Smooth muscle cell (in vitro differentiated cells): ENCODE data around the gene LRTM1. TPM values are rescaled to one million over a fixed set of nuclear protein-coding genes. Genes with fewer than 3 reads are reported as not detected.
A peak's percentile ranks its signal among the peaks of the same experiment; 100 is the strongest.

ENCODE experiments used
- DNase-seq: peaks from one replicate; lab custom pipeline; 2025; ENCODE audit not compliant: unreplicated experiment; lab: John Stamatoyannopoulos, UW
- H2AFZ ChIP-seq: fragments of 200-600 bp; sonication (generic); 2 replicates; pipeline ENCODE4 v1.6.0; 2016; ENCODE audit warnings: antibody characterized with exemption, low read depth, mild to moderate bottlenecking
- H3F3A ChIP-seq: fragments of 200-600 bp; sonication (generic); 2 replicates; pipeline ENCODE4 v1.6.0; 2017; ENCODE audit warnings: antibody characterized with exemption, low read depth
- H3K27ac ChIP-seq: fragments of 200-600 bp; sonication (generic); 2 replicates; pipeline ENCODE4 v1.5.1; 2016; ENCODE audit warnings: low read depth, mild to moderate bottlenecking
- H3K27me3 ChIP-seq: fragments of 200-600 bp; sonication (generic); 2 replicates; pipeline ENCODE4 v1.6.1; 2016; ENCODE audit warnings: low read depth, mild to moderate bottlenecking
- H3K36me3 ChIP-seq: fragments of 200-600 bp; sonication (generic); 2 replicates; pipeline ENCODE4 v1.5.1; 2016; ENCODE audit warnings: low read depth
- H3K4me1 ChIP-seq: fragments of 200-600 bp; sonication (generic); 2 replicates; pipeline ENCODE4 v1.5.1; 2016; ENCODE audit warnings: low read depth
- H3K4me2 ChIP-seq: fragments of 200-600 bp; sonication (generic); 2 replicates; pipeline ENCODE4 v1.6.0; 2016; ENCODE audit warnings: mild to moderate bottlenecking
- H3K4me3 ChIP-seq: fragments of 200-600 bp; sonication (generic); 2 replicates; pipeline ENCODE4 v1.5.1; 2016; ENCODE audit warnings: mild to moderate bottlenecking
- H3K79me2 ChIP-seq: fragments of 200-600 bp; sonication (generic); 2 replicates; pipeline ENCODE4 v1.6.0; 2016; ENCODE audit warnings: low read depth, mild to moderate bottlenecking
- H3K9ac ChIP-seq: fragments of 200-600 bp; sonication (generic); 2 replicates; pipeline ENCODE4 v1.6.0; 2016; ENCODE audit warnings: low read depth
- H3K9me3 ChIP-seq: fragments of 200-600 bp; sonication (generic); replicated peaks from 2 replicates; pipeline ENCODE4 v1.5.1; 2016; ENCODE audit warnings: low read depth
- H4K20me1 ChIP-seq: fragments of 200-600 bp; sonication (generic); 2 replicates; pipeline ENCODE4 v1.6.0; 2016; ENCODE audit warnings: low read depth
- WGBS: methylation state at CpG from one replicate; pipeline ENCODE4 v1.1.7; 2016; ENCODE audit warnings: low lambda C conversion rate; 5-methylcytosine and 5-hydroxymethylcytosine counted together
- polyA plus RNA-seq: library from polyadenylated mRNA; unstranded; fragments of >200 nt; fragmentation: Nextera tagmentation; extraction: Ambion mirVana; gene quantifications from 2 replicates; pipeline ENCODE4 v1.2.1, GENCODE V29; 2016
- total RNA-seq: library from RNA; depleted of rRNA; stranded (reverse); fragments of >200 nt; gene quantifications from 2 replicates; pipeline ENCODE4 v1.2.3, GENCODE V29; 2014
- TF ChIP-seq, protein P1 (sequence below): fragments of 200-600 bp; sonication (generic); IDR thresholded peaks from 2 replicates; pipeline ENCODE4 v1.5.1; 2017; ENCODE audit warnings: borderline replicate concordance, mild to moderate bottlenecking, antibody characterized with exemption; ENCODE audit not compliant: insufficient read depth, poor library complexity, severe bottlenecking

Gene LRTM1
- total and polyA plus RNA-seq, 2 experiments from 2014 or later = not detected

DNA sequence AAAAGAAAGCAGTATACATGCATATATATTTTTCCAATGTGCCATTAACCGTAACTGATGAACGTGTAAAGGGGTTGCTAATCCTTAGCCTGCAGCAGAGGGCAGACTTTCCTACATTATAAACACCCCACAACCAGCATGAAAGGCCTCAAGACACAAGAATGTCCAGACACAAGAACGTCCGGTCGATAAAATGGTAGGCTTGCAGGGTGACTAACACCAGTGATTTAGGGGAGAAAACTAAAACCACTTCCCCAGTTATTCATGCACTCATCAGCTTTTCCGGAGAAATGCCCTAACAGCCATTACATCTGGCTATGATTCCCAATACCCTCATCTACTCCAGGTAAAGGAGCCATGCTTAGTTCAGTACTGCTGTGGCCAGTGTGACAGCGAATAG, 57.4 kb downstream of the LRTM1 start:
- no peak for DNase-seq
- Histone ChIP-seq H3K27me3 (no peaks in the 10 kb centered on the region), H3K9ac (no peak overlapping the region), H3K79me2 (no peaks in the 10 kb centered on the region), H3K36me3 (no peaks in the 10 kb centered on the region), H3F3A (peaks cover 5% of the 10 kb centered on the region), H2AFZ (no peak overlapping the region), H3K9me3 (no peaks in the 10 kb centered on the region), H3K4me1 (no peaks in the 10 kb centered on the region), H3K27ac (peak overlapping the region; percentile 68), H4K20me1 (no peaks in the 10 kb centered on the region), H3K4me2 (peak overlapping the region; percentile 63), H3K4me3 (no peak overlapping the region)
- TF ChIP-seq, protein P1, sequence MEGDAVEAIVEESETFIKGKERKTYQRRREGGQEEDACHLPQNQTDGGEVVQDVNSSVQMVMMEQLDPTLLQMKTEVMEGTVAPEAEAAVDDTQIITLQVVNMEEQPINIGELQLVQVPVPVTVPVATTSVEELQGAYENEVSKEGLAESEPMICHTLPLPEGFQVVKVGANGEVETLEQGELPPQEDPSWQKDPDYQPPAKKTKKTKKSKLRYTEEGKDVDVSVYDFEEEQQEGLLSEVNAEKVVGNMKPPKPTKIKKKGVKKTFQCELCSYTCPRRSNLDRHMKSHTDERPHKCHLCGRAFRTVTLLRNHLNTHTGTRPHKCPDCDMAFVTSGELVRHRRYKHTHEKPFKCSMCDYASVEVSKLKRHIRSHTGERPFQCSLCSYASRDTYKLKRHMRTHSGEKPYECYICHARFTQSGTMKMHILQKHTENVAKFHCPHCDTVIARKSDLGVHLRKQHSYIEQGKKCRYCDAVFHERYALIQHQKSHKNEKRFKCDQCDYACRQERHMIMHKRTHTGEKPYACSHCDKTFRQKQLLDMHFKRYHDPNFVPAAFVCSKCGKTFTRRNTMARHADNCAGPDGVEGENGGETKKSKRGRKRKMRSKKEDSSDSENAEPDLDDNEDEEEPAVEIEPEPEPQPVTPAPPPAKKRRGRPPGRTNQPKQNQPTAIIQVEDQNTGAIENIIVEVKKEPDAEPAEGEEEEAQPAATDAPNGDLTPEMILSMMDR = peak; percentile 54
- 14% methylated on average over 7 of the region's 7 CpGs for WGBS
